HG02642 (cell line): ENCODE measurements around the gene GHDC.
"Not testable (repeated sequence)": the region's sequence is repeated elsewhere in the genome, so short reads cannot be mapped to it uniquely, and the experiment has no call there.

Source experiments
- ATAC-seq: cut with Tn5 transposase; IDR thresholded peaks from one replicate; pipeline ENCODE4 v1.9.1; 2021; ENCODE audit warnings: mild to moderate bottlenecking; ENCODE audit not compliant: unreplicated experiment, poor library complexity

Gene GHDC

DNA sequence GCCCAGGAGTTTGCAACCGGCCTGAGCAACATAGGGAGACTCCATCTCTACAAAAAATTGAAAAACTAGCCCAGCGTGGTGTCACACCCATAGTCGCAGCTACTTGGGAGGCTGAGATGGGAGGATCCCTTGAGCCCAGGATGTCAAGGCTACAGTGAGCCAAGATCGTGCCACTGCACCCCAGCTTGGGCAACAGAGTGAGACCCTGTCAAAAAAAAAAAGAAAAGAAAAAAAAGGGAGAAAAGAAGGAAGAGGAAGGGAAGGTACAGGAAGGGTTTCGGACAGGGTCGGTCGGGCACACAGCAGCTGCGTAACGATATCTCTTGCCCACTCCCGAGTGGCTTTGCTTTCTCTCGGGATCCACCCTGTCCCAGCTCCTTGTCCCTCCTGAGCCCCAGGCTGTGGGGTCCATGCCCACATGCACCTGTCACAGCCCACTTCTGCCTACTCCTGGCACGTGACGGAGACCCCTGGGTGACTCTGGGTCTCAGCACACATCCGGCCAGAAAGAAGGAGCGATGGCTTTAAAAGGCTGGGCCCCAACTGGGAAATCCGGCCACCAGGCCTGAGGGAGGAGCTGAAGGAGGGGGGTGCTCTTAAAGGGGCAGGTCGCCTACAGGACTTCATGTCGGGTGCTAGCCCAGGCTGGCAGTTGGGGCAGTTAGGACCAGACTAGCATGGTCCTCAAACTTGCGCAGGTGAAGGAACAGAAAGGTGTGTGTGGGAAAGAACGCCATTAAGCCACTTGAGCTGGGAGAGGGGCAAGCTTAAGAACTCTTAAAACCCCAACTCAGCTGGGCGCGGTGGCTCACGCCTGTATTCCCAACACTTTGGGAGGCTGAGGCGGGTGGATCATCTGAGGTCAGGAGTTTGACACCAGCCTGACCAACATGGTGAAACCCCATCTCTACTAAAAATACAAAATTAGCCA lies at the start of gene GHDC:
Gene GHDC, minus strand, starts transcription at position 526 of the 931 bp plus-strand sequence. CDS start 913 bp downstream, outside the sequence.
- ATAC-seq: peak; percentile 92

- no peak for ATAC-seq
Observed at GRCh38 chr17:42243493-42243982, 49.2 kb upstream of the GHDC start.

- ATAC-seq: no peak
Observed at GRCh38 chr17:42241871-42242270, 47.6 kb upstream of the GHDC start.

GRCh38 chr17:42240863-42241262 lies 46.6 kb upstream of the GHDC start:
- not testable (repeated sequence) for ATAC-seq

GRCh38 chr17:42240201-42240600 lies 45.9 kb upstream of the GHDC start:
- no peak for ATAC-seq

DNA sequence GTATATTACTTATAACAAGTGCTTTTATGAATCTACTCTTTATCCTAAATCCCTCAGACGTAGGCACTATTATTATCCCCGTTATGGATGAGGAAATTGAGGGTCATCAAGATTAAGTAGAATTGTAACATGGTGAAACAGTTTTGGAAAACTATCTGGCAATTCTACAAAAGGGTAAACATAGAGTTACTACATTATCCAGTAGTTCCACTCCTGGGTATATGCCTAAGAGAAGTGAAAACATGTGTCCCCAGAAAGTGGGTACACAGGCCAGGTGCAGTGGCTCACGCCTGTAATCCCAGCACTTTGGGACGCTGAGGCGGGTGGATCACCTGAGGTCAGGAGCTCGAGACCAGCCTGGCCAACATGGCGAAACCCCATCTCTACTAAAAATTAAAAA lies 45.3 kb upstream of the GHDC start:
- not testable (repeated sequence) for ATAC-seq

GRCh38 chr17:42236760-42237159 lies 42.5 kb upstream of the GHDC start:
- ATAC-seq: no peak

DNA sequence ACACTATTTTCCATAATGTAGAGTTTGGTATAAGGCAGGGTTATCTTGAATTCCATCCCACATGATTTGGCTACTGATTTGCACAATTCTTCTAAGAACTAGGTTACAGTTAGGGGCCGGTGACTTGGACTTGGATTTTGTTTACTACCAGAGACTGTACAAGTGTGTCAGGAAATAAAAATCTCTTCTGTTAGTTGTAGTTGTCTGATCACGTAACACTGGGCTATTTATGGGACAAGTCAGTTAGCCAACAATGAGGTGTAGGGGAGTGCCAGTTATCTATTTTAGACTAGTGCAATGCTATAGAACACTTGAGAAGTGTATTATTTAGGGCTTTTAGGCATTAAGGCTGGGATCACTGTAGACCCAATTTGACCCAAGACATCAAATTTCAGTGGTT lies 39.7 kb upstream of the GHDC start:
- no peak for ATAC-seq

DNA sequence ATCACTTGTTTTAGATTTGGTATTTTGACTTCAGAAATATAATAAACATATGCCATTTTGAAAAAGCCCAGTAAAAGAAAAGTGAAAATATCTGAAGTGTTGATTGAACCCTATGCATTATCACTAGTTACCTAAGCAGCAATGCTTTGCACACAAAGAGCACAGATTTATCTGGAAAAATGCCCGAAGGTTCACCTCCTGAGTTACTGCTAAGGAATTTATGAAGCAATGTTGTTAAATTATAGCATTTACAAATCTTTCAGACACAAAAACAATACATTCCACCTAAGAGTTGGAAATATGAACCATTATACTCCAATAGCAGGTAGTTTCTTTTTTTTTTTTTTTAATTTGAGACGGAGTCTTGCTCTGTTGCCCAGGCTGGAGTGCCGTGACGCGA lies 38.9 kb upstream of the GHDC start:
- no peak for ATAC-seq

DNA sequence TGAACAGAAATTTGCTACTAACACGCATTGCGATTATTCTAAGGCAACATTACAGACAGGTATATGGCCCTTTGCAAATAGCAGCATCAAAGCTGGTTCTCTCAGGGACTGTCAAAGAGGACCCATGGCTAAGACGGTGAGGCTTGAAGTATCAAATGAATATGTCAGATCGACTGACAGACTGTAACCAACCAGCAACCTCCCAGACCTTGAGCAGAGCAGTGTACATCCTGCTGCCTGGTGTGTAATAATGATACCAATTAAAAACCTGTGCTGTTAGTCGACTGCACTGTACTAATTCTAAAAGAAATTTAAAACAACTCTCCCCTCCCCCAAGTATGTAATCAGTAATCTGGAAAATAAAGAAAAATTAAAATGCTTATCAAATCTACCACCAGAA lies 35.9 kb upstream of the GHDC start:
- ATAC-seq: no peak

GRCh38 chr17:42227849-42228700 lies 33.8 kb upstream of the GHDC start:
- ATAC-seq: no peak

DNA sequence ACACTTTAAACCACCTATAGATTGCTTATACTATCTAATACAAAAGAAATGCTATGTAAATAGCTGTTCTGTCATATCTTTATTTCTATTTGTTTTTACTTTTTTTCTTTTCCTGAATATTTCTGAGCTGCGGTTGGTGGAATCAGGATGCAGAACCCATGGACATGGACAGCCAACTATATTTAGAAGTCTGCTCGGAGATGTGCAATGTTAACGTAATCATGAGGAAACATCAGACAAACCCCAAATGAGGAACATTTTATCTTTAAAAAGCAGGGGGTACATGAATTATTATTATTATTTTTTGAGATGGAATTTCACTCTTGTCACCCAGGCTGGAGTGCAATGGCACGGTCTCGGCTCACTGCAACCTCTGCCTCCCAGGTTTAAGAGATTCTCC lies 31.4 kb upstream of the GHDC start:
- no peak for ATAC-seq

GRCh38 chr17:42224651-42225050 lies 30.4 kb upstream of the GHDC start:
- ATAC-seq: no peak

- no peak for ATAC-seq
Observed at GRCh38 chr17:42221886-42222745, 27.8 kb upstream of the GHDC start.

DNA sequence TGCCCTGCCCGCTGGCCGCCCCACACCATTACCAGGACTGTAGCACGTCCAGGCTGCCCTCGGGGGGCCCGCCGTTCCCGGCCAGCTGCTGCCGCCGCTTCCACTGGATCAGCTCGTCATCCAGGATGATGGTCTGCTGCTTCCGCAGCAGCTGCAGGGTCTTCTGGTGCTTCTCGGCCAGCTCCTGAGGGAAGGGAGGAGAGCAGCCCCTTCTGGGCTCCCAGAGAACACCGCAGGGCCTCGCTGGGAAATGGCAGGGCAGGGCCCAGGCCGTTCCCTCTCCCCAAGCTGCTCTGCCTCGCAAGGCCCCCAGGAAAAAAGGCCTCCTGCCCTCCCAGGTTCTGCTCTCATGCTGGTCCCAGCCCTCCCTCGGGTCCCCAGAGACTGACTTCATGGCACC lies 25.0 kb upstream of the GHDC start:
- not testable (repeated sequence) for ATAC-seq

DNA sequence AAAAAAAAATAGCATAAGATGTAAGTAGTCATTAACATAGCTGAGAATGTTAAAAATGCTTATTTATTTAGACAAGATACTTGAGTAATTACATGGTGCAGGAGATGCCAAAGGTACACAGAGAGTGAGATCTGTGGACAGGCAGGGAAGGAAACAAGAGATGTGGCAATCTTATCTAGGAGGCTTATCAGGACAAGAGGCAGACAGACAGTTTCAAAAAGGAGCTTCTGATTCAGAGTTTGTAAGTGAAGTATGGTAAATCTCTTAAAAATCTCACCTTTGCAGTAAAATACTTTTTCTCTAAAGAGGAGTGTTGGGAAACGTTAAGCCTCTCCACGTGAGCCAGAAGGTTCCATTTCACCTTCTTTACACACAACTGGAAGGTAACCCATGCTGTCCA lies 19.9 kb upstream of the GHDC start:
- ATAC-seq: no peak

- no peak for ATAC-seq
Observed at GRCh38 chr17:42212382-42212781, 18.1 kb upstream of the GHDC start.

DNA sequence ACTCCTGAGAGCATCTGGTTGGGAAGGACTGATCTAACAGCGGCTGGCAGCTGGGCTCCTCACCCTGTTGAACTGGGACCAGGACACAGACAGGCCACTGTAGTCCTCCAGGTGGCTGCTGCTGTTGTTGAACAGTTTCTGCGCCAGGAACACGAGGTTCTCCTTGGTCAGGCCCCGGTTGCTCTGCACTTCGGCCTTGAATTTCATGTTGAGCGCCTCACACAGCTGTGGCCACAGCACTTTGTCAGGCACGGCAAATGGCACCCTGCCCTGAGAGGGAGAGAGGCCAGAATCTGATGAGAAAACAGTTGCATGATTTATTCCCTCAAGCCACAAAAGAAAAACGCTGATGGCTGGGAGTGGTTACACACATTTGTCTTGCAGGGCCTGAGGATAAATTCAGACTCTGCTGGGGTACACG lies 17.6 kb upstream of the GHDC start:
- not testable (repeated sequence) for ATAC-seq

DNA sequence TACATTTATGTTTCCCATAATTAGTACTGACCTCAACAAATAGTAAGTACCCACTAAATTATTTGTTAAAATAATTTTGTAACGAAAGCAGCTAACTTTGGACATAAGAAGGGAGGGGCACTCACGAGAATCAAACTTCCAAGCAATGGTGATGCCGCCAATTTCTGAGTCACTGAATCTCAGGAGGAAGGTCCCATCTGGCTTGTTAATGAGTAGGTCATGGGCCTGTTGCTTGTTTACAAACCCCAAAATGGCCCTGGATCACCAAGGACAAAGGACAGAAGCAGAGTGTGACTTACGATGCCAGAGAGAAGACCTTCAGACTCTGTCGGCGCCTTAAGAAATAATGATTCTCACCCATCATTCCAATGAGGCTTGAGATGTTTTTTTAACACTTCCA lies 15.8 kb upstream of the GHDC start:
- ATAC-seq: no peak

DNA sequence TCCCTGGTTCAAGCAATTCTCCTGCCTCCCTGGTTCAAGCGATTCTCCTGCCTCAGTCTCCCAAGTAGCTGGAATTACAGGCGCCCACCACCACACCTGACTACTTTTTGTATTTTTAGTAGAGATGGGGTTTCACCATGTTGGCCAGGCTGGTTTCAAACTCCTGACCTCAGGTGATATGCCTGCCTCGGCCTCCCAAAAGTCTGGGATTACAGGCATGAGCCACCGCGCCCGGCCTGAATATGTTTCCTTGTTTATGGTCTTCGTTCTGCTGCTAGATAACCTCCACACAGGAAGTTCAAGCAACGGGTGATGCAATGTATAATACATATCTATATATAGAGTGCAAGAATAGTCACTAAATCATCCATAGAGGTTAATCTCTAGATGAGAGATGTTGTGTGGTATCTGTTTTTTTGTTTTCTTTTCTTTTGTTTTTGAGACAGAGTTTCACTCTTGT lies 11.9 kb upstream of the GHDC start:
- ATAC-seq: not testable (repeated sequence)
